Heart left ventricle (tissue), 16 donors: ENCODE results near the gene MAST4. TPM values are rescaled to one million over a fixed set of nuclear protein-coding genes. Genes with fewer than 3 reads are reported as not detected.

Experiments
- ATAC-seq, 4 donors: fragments of 200-7000 bp; cut with Tn5 transposase; one replicate each; pipeline ENCODE4 v1.9.1; 2020 to 2022; ENCODE audit warnings: moderate library complexity in 4 of 4, mild to moderate bottlenecking in 3 of 4, moderate number of reproducible peaks in 1 of 4
- DNase-seq, 5 donors: peaks; one replicate each; pipeline ENCODE4 v3.0.0-alpha.2; 2020
- H3K27ac ChIP-seq, 12 donors: fragments of 200-600 bp; sonication (generic) in 4 of 12; one replicate each; pipeline versions ENCODE4 v1.5.0 to v1.8.0; 2016 to 2022; ENCODE audit warnings: mild to moderate bottlenecking in 2 of 12
- H3K27me3 ChIP-seq, 9 donors: fragments of 200-600 bp; sonication (generic) in 2 of 9; one replicate each; pipeline versions ENCODE4 v1.5.1 to v1.8.0; 2016 to 2022; ENCODE audit warnings: mild to moderate bottlenecking in 3 of 9
- H3K36me3 ChIP-seq, 9 donors: fragments of 200-600 bp; sonication (generic) in 2 of 9; one replicate each; pipeline versions ENCODE4 v1.5.0 to v1.8.0; 2018 to 2022; ENCODE audit warnings: mild to moderate bottlenecking in 2 of 9
- H3K4me1 ChIP-seq, 12 donors: fragments of 200-600 bp; sonication (generic) in 4 of 12; one replicate each; pipeline versions ENCODE4 v1.5.0 to v1.8.0; 2016 to 2022; ENCODE audit warnings: mild to moderate bottlenecking in 3 of 12
- H3K4me3 ChIP-seq, 12 donors: fragments of 200-600 bp; sonication (generic) in 4 of 12; one replicate each; pipeline versions ENCODE4 v1.5.0 to v1.8.0; 2017 to 2022; ENCODE audit warnings: mild to moderate bottlenecking in 9 of 12, moderate library complexity in 4 of 12
- H3K9me3 ChIP-seq, 12 donors: fragments of 200-600 bp; sonication (generic) in 4 of 12; one replicate each; pipeline versions ENCODE4 v1.5.0 to v1.8.0; 2016 to 2022; ENCODE audit warnings: mild to moderate bottlenecking in 1 of 12
- CTCF ChIP-seq, 12 donors: fragments of 200-600 bp; sonication (generic) in 4 of 12; IDR thresholded peaks; one replicate each; pipeline versions ENCODE4 v1.5.0 to v1.8.0; 2018 to 2022; ENCODE audit warnings: antibody characterized with exemption in 12 of 12, mild to moderate bottlenecking in 5 of 12
- POLR2A ChIP-seq, 2 donors: fragments of 450-650 bp; IDR thresholded peaks; one replicate each; pipeline ENCODE4 v1.6.1; 2017; ENCODE audit warnings: antibody characterized with exemption in 2 of 2, mild to moderate bottlenecking in 2 of 2, moderate library complexity in 2 of 2
- WGBS, 4 donors: extraction: QIAGEN DNeasy Blood & Tissue Kit in 2 of 4; methylation state at CpG; one replicate each; pipeline versions ENCODE4 v1.1.5 to v1.1.7; 2013 to 2018; 5-methylcytosine and 5-hydroxymethylcytosine counted together
- intact Hi-C, 10 donors: fragments of 100-400 bp; cut with DNase I; formaldehyde crosslinking; loops; one replicate each; pipeline versions ENCODE4 v1.11.1 to v1.14.2; 2022
- polyA plus RNA-seq, 2 donors: library from polyadenylated mRNA; stranded (reverse); fragments of 200-250 nt; gene quantifications; one replicate each; pipeline ENCODE4 v1.2.3, GENCODE V29; 2013
- total RNA-seq, 9 donors: library from RNA; depleted of rRNA in 2 of 9; stranded (reverse); fragments of >200 nt in 2 of 9; fragmentation: NEBNext Ultra II Directional in 3 of 9; extraction: Animal tissue kit (Norgen Biotek cat#: 25700) in 3 of 9; gene quantifications; one replicate each; pipeline versions ENCODE4 v1.1.0 to v1.2.4, GENCODE V29; 2016 to 2023
- donor health status: ischemic (EF 13 %, LVEDD 7.1; RV severe dilation, severe dysfunction).
- donor health status: healthy with polysubstance abuse.
- donor health status: DM: no; HTN: yes; CAD: no.
- donor health status: DM: no; HTN: no; CAD: no.
- donor health status: ischemic (EF 25% LVEDD 6.9; RV normal size, moderate dysfunction).
- donor health status: ischemic (EF 25% LVEDD 5.7; RV mildly dilated, moderate dysfunction).
- donor health status: healthy.
- donor health status: DM: yes; HTN: yes; CAD: no.
- donor health status: ischemic (EF 35%, LVEDD 5.7; RV mildly dilated, moderate dysfunction).
- donor health status: nonischemic (EF 11% LVEDD 7.7; RV severe dilation, severe dysfunction).
- donor health status: DM: yes; HTN: yes; CAD: no.
- donor health status: PGD.
- donor health status: ischemic (EF 29% LVEDD 5.4; RV normal size, mild dysfunction).
- donor health status: nonischemic (EF 23%, LVEDD 6.1; RV moderate dilation, normal function).

Gene MAST4
- total and polyA plus RNA-seq, 11 donors = 26.8 to 96.2 (median 68.1) TPM

GRCh38 chr5:66616520-66617225, 20.5 kb downstream of the MAST4 start:
- ATAC-seq (peak in 3 of 4 donors; percentile 8 to 43 (median 41)), DNase-seq (no peak)
- intact Hi-C loops = loop anchor here in 1 of 10 donors (10.0 kb wide), 1 partner anchor 118 kb away; no protein-coding TSS in a partner anchor
- H3K4me1 ChIP-seq = peaks cover 2 to 73% (median 26%) of the 10 kb centered on the region in 12 donors
- no peaks in the 10 kb centered on the region for H3K27me3 ChIP-seq
- no peak overlapping the region for H3K4me3 ChIP-seq
- no peaks in the 10 kb centered on the region for H3K9me3 ChIP-seq
- no peak for TF ChIP-seq CTCF (IDR thresholded peaks at IDR 0.05)
- 47 to 52% (median 49%) methylated on average over 3 of the region's 3 CpGs for WGBS, 4 donors
- no peaks in the 10 kb centered on the region for H3K36me3 ChIP-seq
- peak overlapping the region in 3 of 12 donors; percentile 16 to 39 (median 25) for H3K27ac ChIP-seq

- Histone ChIP-seq H3K36me3 (no peaks in the 10 kb centered on the region), H3K4me3 (no peak overlapping the region), H3K27ac (peak overlapping the region in 4 of 12 donors; percentile 5 to 46 (median 28)), H3K27me3 (no peaks in the 10 kb centered on the region), H3K9me3 (no peaks in the 10 kb centered on the region), H3K4me1 (peaks cover 2 to 67% (median 23%) of the 10 kb centered on the region in 12 donors)
- TF ChIP-seq CTCF (IDR thresholded peaks at IDR 0.05) (no peak), POLR2A (IDR thresholded peaks at IDR 0.05) (no peak)
- DNase-seq = no peak
- 62 to 70% (median 66%) methylated on average over 6 of the region's 6 CpGs for WGBS, 4 donors
- ATAC-seq = peak; percentile 33 to 68 (median 60)
- intact Hi-C loops = loop anchor here in 1 of 10 donors (10.0 kb wide), 1 partner anchor 117 kb away; no protein-coding TSS in a partner anchor
Observed at GRCh38 chr5:66617226-66617861, 21.2 kb downstream of the MAST4 start.

- peaks cover 2 to 61% (median 23%) of the 10 kb centered on the region in 12 donors for H3K4me1 ChIP-seq
- TF ChIP-seq CTCF (IDR thresholded peaks at IDR 0.05) (no peak), POLR2A (IDR thresholded peaks at IDR 0.05) (no peak)
Observed at GRCh38 chr5:66617991-66618768, 22.0 kb downstream of the MAST4 start.

More at GRCh38 chr5:66617991-66618768, 22.0 kb downstream of the MAST4 start:
- Histone ChIP-seq H3K27me3 (no peaks in the 10 kb centered on the region), H3K4me3 (no peak overlapping the region), H3K36me3 (no peaks in the 10 kb centered on the region), H3K9me3 (peaks cover 0 to 3% (median 0%) of the 10 kb centered on the region in 12 donors), H3K27ac (peak overlapping the region in 4 of 12 donors; percentile 9 to 46 (median 28))
- intact Hi-C loops = loop anchor here in 1 of 10 donors (10.0 kb wide), 1 partner anchor 117 kb away; no protein-coding TSS in a partner anchor
- WGBS, 4 donors = 76 to 84% (median 78%) methylated on average over 13 of the region's 13 CpGs
- ATAC-seq = no peak
- no peak for DNase-seq
